ENCODE measurements around the gene HES5. TPM values are rescaled to one million over a fixed set of nuclear protein-coding genes. Genes with fewer than 3 reads are reported as not detected.
"Not testable (repeated sequence)": the region's sequence is repeated elsewhere in the genome, so short reads cannot be mapped to it uniquely, and the experiment has no call there.

The HES5 gene, protein sequence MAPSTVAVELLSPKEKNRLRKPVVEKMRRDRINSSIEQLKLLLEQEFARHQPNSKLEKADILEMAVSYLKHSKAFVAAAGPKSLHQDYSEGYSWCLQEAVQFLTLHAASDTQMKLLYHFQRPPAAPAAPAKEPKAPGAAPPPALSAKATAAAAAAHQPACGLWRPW
- not detected for total RNA-seq

DNA sequence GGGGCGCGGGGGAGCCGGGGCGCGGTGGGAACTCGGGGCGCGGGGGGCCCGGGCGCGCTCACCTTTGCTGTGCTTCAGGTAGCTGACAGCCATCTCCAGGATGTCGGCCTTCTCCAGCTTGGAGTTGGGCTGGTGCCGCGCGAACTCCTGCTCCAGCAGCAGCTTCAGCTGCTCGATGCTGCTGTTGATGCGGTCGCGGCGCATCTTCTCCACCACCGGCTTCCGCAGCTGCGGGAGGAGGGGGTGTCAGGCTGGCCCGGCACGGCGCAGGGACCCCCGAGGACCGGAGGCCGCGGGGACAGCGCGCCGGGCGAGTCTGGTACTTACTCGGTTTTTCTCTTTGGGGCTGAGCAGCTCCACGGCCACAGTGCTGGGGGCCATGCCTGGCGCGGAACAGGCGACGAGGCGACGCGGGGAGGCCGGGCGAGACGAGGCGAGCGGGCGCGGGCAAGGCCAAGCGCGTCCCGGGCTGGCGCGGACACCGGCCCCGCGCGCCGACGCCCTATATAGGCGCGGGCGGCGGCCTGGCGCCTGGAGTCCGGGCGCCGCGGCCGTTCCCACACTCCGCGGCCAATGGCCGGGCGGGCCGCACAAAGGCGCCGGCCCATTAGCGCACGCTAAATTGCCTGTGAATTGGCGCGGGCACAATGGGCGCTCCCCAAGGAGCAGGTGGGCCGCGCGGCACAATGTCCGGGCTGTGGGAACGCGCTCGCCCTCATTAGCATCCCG is at the start of gene HES5:
HES5 (minus strand) TSS at position 480 of the 729 bp plus-strand sequence; CDS start at position 381, 99 bp downstream.
- no CpG with 5 or more reads among the region's 91 CpGs for WGBS, 2 donors (ENCODE audit: low coverage in 1 of 2)
- H3K4me1 ChIP-seq: peaks cover 0 to 61% (median 30%) of the 10 kb centered on the region in 3 donors
- peaks cover 79% of the 10 kb centered on the region for H3K27me3 ChIP-seq
- peak within 1 kb of the TSS in 1 of 2 donors; percentile 44 for H3K4me3 ChIP-seq
- H3K27ac ChIP-seq: peak within 1 kb of the TSS in 2 of 4 donors; percentile 19 to 42
- no peaks in the 10 kb centered on the region for H3K36me3 ChIP-seq
- no peak for TF ChIP-seq POLR2AphosphoS5 (IDR thresholded peaks at IDR 0.05)
- TF ChIP-seq POLR2A (IDR thresholded peaks at IDR 0.05): no peak
- TF ChIP-seq, protein P1, sequence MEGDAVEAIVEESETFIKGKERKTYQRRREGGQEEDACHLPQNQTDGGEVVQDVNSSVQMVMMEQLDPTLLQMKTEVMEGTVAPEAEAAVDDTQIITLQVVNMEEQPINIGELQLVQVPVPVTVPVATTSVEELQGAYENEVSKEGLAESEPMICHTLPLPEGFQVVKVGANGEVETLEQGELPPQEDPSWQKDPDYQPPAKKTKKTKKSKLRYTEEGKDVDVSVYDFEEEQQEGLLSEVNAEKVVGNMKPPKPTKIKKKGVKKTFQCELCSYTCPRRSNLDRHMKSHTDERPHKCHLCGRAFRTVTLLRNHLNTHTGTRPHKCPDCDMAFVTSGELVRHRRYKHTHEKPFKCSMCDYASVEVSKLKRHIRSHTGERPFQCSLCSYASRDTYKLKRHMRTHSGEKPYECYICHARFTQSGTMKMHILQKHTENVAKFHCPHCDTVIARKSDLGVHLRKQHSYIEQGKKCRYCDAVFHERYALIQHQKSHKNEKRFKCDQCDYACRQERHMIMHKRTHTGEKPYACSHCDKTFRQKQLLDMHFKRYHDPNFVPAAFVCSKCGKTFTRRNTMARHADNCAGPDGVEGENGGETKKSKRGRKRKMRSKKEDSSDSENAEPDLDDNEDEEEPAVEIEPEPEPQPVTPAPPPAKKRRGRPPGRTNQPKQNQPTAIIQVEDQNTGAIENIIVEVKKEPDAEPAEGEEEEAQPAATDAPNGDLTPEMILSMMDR (IDR thresholded peaks at IDR 0.05): no peak
- TF ChIP-seq EP300 (IDR thresholded peaks at IDR 0.05): no peak
- no peaks in the 10 kb centered on the region for H3K9me3 ChIP-seq
- no peak for ATAC-seq

GRCh38 chr1:2578758-2579118 is 48.7 kb upstream of the HES5 start:
- peak overlapping the region in 3 of 4 donors; percentile 66 to 80 (median 68) for H3K27ac ChIP-seq
- H3K27me3 ChIP-seq: peaks cover 69% of the 10 kb centered on the region
- 29 to 35% methylated on average over 1 to 2 of the region's 4 CpGs for WGBS, 2 donors (ENCODE audit: low coverage in 1 of 2)

GRCh38 chr1:2577565-2578075 is 47.6 kb upstream of the HES5 start:
- WGBS, 2 donors (ENCODE audit: low coverage in 1 of 2): 33 to 66% methylated on average over 1 to 3 of the region's 23 CpGs
- Histone ChIP-seq H3K9me3 (peaks cover 0 to 16% (median 0%) of the 10 kb centered on the region in 3 donors), H3K4me3 (peak overlapping the region in 1 of 2 donors; percentile 19), H3K27ac (peak overlapping the region in 3 of 4 donors; percentile 66 to 80 (median 68)), H3K4me1 (peaks cover 0 to 17% (median 9%) of the 10 kb centered on the region in 3 donors), H3K27me3 (peaks cover 79% of the 10 kb centered on the region)
- not testable (repeated sequence) for H3K36me3 ChIP-seq, ATAC-seq

More at GRCh38 chr1:2578758-2579118, 48.7 kb upstream of the HES5 start:
- ATAC-seq: no peak
- peaks cover 0 to 7% (median 0%) of the 10 kb centered on the region in 3 donors for H3K9me3 ChIP-seq
- H3K4me1 ChIP-seq: peaks cover 0 to 23% (median 10%) of the 10 kb centered on the region in 3 donors
- no peak overlapping the region for H3K4me3 ChIP-seq
- H3K36me3 ChIP-seq: no peaks in the 10 kb centered on the region
- no peak for TF ChIP-seq POLR2A (IDR thresholded peaks at IDR 0.05)
- TF ChIP-seq, protein P1 (IDR thresholded peaks at IDR 0.05): no peak
- TF ChIP-seq POLR2AphosphoS5 (IDR thresholded peaks at IDR 0.05): no peak
- TF ChIP-seq EP300 (IDR thresholded peaks at IDR 0.05): no peak

DNA sequence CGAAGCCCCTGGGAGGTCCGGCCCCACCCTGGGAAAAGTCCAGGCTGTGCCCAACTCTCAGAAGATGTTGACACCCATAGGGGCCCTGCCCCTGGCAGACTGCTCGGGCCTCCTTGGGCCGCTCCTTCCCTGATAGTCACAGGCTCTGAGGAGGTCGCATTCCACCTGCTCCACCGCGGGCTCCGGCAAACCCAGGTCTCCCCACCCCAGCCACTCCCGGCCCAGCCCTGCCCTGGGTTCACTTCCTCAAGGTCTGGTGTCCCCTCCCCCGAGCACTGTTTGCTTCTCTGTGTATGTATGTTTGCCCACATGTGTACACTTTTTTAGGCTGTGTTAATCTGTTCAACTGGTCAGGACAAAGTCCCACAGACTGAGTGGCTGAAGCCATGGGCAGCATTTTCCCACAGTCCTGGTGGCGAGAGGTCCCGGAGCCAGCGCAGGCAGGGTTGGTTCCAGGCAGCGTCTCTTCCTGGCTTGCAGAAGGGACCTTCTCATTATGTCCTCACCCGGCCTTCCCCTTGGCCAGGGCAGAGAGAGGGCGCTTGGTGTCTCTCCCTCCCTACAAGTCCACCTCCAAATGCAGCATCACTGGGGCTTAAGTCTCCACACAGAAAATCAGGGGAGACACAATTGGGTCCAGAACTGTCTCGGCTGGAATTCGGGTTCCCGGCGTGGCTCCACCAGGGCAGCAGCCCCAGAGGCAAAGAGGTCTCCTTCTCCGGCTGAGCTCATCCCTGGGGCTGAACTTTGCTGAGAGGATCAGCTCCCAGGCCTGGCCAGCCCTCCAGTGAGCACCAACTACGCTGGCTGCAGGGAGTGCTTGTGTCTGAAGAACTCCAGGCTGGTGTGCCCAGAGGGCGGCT is 46.0 kb upstream of the HES5 start:
- no CpG with 5 or more reads among the region's 23 CpGs for WGBS, 2 donors (ENCODE audit: low coverage in 1 of 2)
- Histone ChIP-seq H3K27ac (peak overlapping the region in 3 of 4 donors; percentile 45 to 71 (median 61)), H3K27me3 (peaks cover 85% of the 10 kb centered on the region), H3K9me3 (peaks cover 0 to 16% (median 0%) of the 10 kb centered on the region in 3 donors), H3K36me3 (no peaks in the 10 kb centered on the region), H3K4me3 (no peak overlapping the region), H3K4me1 (peaks cover 0 to 17% (median 9%) of the 10 kb centered on the region in 3 donors)
- ATAC-seq: peak; percentile 8
- TF ChIP-seq EP300 (IDR thresholded peaks at IDR 0.05): no peak
- no peak for TF ChIP-seq POLR2AphosphoS5 (IDR thresholded peaks at IDR 0.05)
- TF ChIP-seq, protein P1 (IDR thresholded peaks at IDR 0.05): no peak
- no peak for TF ChIP-seq POLR2A (IDR thresholded peaks at IDR 0.05)

DNA sequence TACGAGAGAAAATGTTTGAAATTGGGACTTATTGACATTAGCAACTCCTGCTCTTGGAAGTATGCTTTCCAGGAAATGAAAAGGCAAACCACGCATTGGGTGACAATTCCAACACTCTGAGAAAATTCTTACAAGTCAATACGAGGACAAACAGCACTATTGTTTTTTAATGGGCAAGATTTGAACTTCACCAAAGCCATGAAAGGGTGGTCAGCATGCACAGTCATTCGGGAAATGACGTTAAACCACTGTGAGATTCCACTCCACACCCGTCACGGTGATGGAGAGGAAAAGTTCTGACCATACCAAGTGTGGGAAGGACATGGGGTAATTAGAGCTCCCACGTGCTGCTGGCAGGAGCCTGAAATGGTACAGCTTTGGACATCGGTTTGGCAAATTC is 44.3 kb upstream of the HES5 start:
- H3K27me3 ChIP-seq: peaks cover 74% of the 10 kb centered on the region
- H3K4me1 ChIP-seq: peaks cover 0 to 17% (median 9%) of the 10 kb centered on the region in 3 donors
- ATAC-seq: no peak
- no peaks in the 10 kb centered on the region for H3K36me3 ChIP-seq
- WGBS, 2 donors (ENCODE audit: low coverage in 1 of 2): 60 to 70% methylated on average over 3 to 6 of the region's 9 CpGs
- no peak overlapping the region for H3K4me3 ChIP-seq
- H3K27ac ChIP-seq: no peak overlapping the region
- TF ChIP-seq POLR2A (IDR thresholded peaks at IDR 0.05): no peak
- no peak for TF ChIP-seq POLR2AphosphoS5 (IDR thresholded peaks at IDR 0.05)
- peaks cover 0 to 16% (median 0%) of the 10 kb centered on the region in 3 donors for H3K9me3 ChIP-seq

Measured in gastroesophageal sphincter (tissue), 4 donors.